GM19463 (cell line): Measurements from ENCODE around the gene ABCC3.
"Not testable (repeated sequence)": the region's sequence is repeated elsewhere in the genome, so short reads cannot be mapped to it uniquely, and the experiment has no call there.

Experiments
- ATAC-seq: cut with Tn5 transposase; IDR thresholded peaks from one replicate; pipeline ENCODE4 v1.9.1; 2021; ENCODE audit warnings: mild to moderate bottlenecking, moderate library complexity; ENCODE audit not compliant: unreplicated experiment

ABCC3 gene

GRCh38 chr17:50663812-50664374, 29.2 kb downstream of the ABCC3 start:
- no peak for ATAC-seq

GRCh38 chr17:50664788-50665458, 30.2 kb downstream of the ABCC3 start:
- ATAC-seq, result no peak

DNA sequence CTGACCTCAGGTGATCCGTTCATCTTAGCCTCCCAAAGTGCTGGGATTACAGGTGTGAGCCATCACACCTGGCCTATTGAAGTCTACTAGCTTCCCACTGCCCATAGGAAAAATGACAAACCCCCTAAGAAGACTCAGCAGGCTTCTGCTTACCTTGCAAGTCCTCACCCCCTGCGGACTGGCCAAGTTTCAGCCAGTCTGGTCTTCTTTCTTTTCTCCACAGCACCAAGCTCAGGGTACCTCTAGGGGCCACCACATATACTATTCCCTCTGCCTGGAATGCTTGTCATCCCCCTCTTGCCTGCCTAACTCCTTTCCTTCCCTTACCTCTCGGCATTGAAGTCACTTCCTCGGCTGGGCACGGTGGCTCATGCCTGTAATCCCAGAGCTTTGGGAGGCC, 31.2 kb downstream of the ABCC3 start:
- ATAC-seq, result no peak

GRCh38 chr17:50666316-50666715, 31.6 kb downstream of the ABCC3 start:
- ATAC-seq, result no peak

DNA sequence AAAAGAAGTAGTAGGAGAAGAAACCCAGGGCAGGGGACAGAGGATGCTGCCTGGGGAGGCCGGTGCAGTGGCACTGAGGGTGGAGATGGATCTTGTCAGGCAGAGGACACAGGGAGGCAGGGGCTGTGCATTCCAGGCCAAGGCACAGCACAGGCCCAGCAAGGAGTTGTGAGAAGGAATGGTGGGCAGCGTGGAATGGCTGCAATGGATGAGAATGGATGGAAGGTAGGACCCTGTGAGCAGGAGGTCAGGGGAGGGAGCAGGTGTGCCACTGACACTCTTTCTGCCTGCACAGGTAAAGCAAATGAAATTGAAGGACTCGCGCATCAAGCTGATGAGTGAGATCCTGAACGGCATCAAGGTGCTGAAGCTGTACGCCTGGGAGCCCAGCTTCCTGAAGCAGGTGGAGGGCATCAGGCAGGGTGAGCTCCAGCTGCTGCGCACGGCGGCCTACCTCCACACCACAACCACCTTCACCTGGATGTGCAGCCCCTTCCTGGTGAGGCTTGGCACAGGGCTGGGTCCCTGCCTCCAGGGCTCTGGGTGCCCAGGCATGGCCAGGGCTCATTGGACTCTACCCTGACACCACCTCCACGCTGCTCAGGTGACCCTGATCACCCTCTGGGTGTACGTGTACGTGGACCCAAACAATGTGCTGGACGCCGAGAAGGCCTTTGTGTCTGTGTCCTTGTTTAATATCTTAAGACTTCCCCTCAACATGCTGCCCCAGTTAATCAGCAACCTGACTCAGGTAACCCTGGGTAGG, 32.8 kb downstream of the ABCC3 start:
- no peak for ATAC-seq

DNA sequence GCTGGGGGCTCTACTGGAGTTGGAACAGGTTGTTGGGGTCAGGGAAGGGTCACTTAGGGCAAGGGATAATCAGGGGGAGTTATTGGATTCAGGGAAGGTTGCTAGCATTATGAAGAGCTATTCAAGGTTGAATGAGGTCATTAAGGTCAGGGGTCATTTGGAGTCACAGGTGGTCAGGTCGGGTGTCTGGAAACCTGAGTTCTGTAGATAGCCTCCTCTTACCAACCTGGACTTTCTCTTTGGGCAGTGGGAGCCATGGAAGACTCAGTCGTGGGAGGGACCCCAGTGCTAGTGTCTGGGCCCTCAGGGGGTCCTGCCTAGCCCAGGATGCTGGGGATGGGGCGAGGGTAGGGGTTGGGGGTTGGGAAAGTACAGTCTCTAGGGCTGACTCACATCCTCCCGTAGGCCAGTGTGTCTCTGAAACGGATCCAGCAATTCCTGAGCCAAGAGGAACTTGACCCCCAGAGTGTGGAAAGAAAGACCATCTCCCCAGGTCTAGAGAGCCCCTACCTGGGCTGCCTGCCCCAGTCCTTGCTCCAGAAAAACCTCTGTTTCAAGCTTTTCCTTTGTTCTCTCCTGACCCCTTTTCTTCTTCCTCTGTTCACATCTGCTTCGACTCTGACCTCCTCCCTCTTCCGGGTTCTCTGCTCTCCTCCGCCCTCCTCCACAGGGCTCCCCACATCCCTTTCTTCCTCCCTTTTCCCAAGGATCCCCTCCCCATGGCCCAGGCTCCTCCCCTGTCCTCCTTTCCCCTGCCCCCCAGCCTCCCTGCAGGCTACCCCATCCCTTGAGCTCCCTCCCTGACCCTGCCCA, 33.5 kb downstream of the ABCC3 start:
- no peak for ATAC-seq

DNA sequence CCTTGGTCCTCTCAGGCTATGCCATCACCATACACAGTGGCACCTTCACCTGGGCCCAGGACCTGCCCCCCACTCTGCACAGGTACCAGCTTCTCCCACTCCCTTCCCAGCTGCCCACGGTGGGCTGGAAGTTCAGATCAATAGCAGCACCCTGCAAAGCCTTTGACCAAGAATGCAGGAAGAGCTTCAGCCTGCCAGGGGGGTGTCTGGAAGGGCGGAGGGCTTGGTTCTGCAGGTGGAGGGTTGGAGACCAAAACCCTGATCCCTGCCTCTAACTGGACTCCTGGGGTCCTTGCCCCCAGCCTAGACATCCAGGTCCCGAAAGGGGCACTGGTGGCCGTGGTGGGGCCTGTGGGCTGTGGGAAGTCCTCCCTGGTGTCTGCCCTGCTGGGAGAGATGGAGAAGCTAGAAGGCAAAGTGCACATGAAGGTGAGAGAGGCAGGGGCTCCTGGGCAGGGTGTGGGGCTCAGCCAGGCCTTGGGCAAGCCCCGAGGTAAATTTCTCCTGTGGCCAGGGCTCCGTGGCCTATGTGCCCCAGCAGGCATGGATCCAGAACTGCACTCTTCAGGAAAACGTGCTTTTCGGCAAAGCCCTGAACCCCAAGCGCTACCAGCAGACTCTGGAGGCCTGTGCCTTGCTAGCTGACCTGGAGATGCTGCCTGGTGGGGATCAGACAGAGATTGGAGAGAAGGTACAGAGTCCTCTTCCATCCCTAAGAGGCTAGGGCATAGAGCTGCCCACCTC, 34.3 kb downstream of the ABCC3 start:
- ATAC-seq, result no peak

GRCh38 chr17:50672071-50672470, 37.4 kb downstream of the ABCC3 start:
- no peak for ATAC-seq

DNA sequence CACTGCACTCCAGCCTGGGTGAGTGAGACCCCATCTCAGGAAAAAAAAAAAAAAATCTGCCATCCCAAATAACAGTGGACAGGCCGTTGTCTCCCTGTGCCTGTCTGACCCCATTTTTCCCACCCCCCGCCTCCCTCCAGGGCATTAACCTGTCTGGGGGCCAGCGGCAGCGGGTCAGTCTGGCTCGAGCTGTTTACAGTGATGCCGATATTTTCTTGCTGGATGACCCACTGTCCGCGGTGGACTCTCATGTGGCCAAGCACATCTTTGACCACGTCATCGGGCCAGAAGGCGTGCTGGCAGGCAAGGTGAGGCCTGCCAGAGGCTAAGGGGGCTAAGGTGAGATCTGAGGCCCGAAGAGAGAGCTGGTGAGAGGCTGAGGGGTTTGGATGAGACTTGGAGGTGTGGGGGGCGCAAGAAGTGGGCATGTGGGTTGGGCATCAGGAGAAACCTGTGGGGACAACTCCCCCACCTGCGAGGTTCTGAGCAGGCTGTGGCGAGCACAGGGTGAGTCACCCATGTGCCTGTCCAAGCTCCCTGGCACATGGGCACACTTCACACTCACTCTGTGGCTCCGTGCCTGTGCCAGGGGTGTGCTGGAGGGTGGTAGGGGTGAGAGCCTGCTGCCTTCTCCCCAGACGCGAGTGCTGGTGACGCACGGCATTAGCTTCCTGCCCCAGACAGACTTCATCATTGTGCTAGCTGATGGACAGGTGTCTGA, 38.3 kb downstream of the ABCC3 start:
- no peak for ATAC-seq

GRCh38 chr17:50675190-50675589, 40.5 kb downstream of the ABCC3 start:
- ATAC-seq, result no peak

DNA sequence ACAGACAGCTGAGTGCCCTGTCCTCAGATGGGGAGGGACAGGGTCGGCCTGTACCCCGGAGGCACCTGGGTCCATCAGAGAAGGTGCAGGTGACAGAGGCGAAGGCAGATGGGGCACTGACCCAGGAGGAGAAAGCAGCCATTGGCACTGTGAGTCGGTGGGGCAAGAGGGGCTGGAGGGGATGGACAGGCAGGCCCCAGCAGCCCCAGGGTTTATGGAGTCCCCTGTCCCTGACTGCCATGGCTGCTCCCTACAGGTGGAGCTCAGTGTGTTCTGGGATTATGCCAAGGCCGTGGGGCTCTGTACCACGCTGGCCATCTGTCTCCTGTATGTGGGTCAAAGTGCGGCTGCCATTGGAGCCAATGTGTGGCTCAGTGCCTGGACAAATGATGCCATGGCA, 40.9 kb downstream of the ABCC3 start:
- no peak for ATAC-seq

GRCh38 chr17:50676065-50676975, 41.6 kb downstream of the ABCC3 start:
- no peak for ATAC-seq

DNA sequence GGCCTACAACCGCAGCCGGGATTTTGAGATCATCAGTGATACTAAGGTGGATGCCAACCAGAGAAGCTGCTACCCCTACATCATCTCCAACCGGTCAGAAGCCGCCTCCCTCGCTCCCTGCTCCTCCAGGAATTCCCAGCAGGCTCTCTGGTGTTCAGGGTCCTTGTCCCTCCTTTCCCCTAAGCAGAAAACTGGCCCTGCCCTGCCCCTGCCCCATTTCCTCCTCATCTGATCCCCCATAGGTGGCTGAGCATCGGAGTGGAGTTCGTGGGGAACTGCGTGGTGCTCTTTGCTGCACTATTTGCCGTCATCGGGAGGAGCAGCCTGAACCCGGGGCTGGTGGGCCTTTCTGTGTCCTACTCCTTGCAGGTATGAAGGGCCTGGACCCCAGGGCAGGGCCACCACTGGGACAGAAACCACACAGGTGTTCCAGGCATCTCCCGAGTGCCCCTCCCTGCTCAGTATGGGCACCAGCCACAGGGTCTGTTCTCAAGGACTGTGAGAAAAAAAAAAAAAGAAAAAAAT, 43.2 kb downstream of the ABCC3 start:
- ATAC-seq, result no peak

GRCh38 chr17:50679008-50679544, 44.4 kb downstream of the ABCC3 start:
- ATAC-seq, result no peak

GRCh38 chr17:50680126-50680525, 45.4 kb downstream of the ABCC3 start:
- no peak for ATAC-seq

DNA sequence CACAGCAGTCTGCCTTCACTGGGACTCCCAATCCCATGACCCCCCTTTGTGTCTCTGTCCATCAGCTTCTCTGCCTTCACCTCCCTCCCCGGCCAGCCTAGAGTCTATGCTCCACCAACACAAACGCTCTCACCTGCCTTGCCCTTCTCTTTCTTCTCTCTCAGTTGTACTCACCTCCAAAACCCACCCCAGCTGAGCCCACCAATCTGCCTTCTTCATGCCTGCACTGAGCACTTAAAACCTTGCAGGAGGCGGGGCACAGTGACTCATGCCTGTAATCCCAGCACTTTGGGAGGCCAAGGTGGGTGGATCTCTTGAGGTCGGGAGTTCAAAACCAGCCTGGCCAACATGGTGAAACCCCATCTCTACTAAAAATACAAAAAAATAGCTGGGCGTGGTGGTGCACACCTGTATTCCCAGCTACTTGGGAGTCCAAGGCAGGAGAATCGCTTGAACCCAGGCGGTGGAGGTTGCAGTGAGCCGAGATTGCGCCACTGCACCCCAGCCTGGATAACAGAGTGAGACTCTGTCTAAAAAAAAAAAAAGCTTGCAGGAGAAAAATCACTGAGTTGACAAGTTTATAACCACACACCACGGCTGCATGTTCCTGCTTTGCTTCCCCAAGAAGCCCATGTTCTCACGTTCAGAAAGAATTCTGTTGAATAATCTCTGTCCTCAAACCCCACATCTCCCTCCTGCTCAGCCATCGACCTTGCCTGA, 46.0 kb downstream of the ABCC3 start:
- not testable (repeated sequence) for ATAC-seq

DNA sequence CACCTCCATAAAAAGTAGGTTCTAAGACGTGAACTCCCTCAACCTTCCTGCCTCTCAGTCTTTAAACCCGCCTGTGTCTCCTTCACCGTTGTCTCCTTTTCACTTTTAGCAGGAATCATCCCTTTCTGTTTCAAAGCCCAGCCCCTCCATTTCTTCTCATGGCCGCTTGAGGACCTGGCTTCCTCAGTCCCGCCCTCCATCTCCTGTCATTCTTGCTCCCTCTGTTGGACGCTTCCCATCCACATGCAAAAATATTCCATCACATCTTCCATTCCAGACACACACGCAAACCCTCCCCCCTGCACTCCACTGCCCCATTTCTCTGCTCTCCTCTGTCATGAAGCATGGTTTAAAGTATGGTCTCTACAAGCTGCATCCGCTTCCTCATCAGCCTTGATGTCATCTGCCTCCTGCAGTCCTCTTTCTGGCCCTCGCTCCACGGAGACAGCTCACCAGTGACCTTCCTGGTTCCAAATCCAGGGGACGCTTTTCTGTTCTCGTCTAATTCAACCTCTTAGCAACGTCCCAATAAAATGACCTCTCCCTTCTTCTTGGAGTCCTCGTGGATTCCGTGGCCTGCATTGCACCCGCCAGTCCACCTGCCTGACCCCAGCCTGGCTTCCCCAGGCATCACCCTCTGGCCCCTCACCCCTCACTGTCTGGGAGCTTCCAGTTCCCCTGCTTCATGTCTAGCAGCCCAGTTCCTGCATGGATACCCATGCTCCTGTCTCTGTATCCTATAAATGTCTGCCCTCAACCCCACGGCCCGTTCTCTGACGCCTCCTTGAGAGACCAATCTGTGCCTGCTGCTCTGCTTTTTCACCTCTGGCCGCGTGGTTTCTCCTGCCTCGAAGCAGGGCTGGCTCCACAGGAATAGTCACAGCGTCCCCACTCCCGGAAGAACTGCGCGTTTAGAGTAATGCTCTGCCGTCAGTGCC, 46.9 kb downstream of the ABCC3 start:
- ATAC-seq, result no peak
